Measurements from ENCODE around the gene ZNF639. TPM values are rescaled to one million over a fixed set of nuclear protein-coding genes. Genes with fewer than 3 reads are reported as not detected.
A peak's percentile ranks its signal among the peaks of the same experiment; 100 is the strongest.

The ZNF639 gene
- total and polyA plus RNA-seq, 9 of the 15 experiments (the other 6 are each of a cell fraction or from before 2014, with no cell fraction given) = 17.6 to 88.1 (median 53.7) TPM

- peak; percentile 60; the same call in 1 of the 2 replicates for TF ChIP-seq ZNF592 (IDR thresholded peaks at IDR 0.05)
- no peak for TF ChIP-seq ZNF41 (CRISPR knock-in tag; conservative IDR thresholded peaks at IDR 0.05)
- TF ChIP-seq USF1 (CRISPR knock-in tag; IDR thresholded peaks at IDR 0.05) = 0 out of 2 replicates have a peak, but pooled peaks have one; percentile 16
- peak; percentile 93 for TF ChIP-seq GATAD2B (IDR thresholded peaks at IDR 0.05; ENCODE audit: borderline replicate concordance)
- TF ChIP-seq DNMT1 (IDR thresholded peaks at IDR 0.05) = no peak
- TF ChIP-seq NFIC (IDR thresholded peaks at IDR 0.05) = peak; percentile 26; the same call in 1 of the 2 replicates
- peak; percentile 40; the same call in 1 of the 2 replicates for TF ChIP-seq NKRF (IDR thresholded peaks at IDR 0.05; ENCODE audit: borderline replicate concordance)
- TF ChIP-seq CTBP1 (IDR thresholded peaks at IDR 0.05; ENCODE audit: borderline replicate concordance) = peak; percentile 87
- TF ChIP-seq HMGN3 (IDR thresholded peaks at IDR 0.05; ENCODE audit: borderline replicate concordance, extremely low read depth, insufficient read length, low read depth, low read length) = peak; percentile 32
- peak; percentile 77 for TF ChIP-seq L3MBTL2 (IDR thresholded peaks at IDR 0.05)
- peak; percentile 73 to 97 for TF ChIP-seq MAZ (CRISPR knock-in tag; conservative IDR thresholded peaks at IDR 0.05 in 1 of 2, IDR thresholded peaks at IDR 0.05 in 1 of 2)
- peak; percentile 67; the same call in 1 of the 2 replicates for TF ChIP-seq IRF1 (CRISPR knock-in tag; IDR thresholded peaks at IDR 0.05; ENCODE audit: borderline replicate concordance)
- no peak for TF ChIP-seq ZNF12 (CRISPR knock-in tag; IDR thresholded peaks at IDR 0.05)
- no peak for TF ChIP-seq ZBTB8A (IDR thresholded peaks at IDR 0.05; ENCODE audit: partially characterized antibody)
- peak; percentile 47 for TF ChIP-seq MEIS2 (IDR thresholded peaks at IDR 0.05; ENCODE audit: partially characterized antibody)
- peak; percentile 50; the same call in 1 of the 2 replicates for TF ChIP-seq GMEB1 (CRISPR knock-in tag; IDR thresholded peaks at IDR 0.05)
- no peak for TF ChIP-seq PHF20 (IDR thresholded peaks at IDR 0.05; ENCODE audit: partially characterized antibody)
Observed at GRCh38 chr3:179322286-179323196, at the start of gene ZNF639 (continued).

All from K562 (cell line).